ENCODE results near the gene SEC31B.

The SEC31B gene

GRCh38 chr10:100554902-100555301 is 35.2 kb upstream of the SEC31B start:
- H3K9ac ChIP-seq (ENCODE audit: low read length) = no peak overlapping the region
- H4K20me1 ChIP-seq (ENCODE audit: low read depth, low read length) = no peaks in the 10 kb centered on the region
- no peak overlapping the region for H2AFZ ChIP-seq (ENCODE audit: low read depth, low read length, severe bottlenecking)
- TF ChIP-seq CTCF (IDR thresholded peaks at IDR 0.05; ENCODE audit: insufficient read depth, low read length, poor library complexity, severe bottlenecking) (no peak), EZH2phosphoT487 (conservative IDR thresholded peaks at IDR 0.05; ENCODE audit: low read length) (no peak)
- H3F3A ChIP-seq (ENCODE audit: insufficient read depth) = no peaks in the 10 kb centered on the region
- H3K36me3 ChIP-seq (ENCODE audit: low read length) = no peaks in the 10 kb centered on the region
- no peak overlapping the region for H3K4me2 ChIP-seq (ENCODE audit: low read depth, low read length, poor library complexity, severe bottlenecking)
- no peak overlapping the region for H3K4me3 ChIP-seq (ENCODE audit: insufficient read depth, low read length, poor library complexity, severe bottlenecking)
- H3K9me3 ChIP-seq (ENCODE audit: insufficient read depth, low read length) = no peaks in the 10 kb centered on the region
- H3K79me2 ChIP-seq (ENCODE audit: insufficient read depth, low read length) = no peaks in the 10 kb centered on the region
- H3K27ac ChIP-seq (ENCODE audit: low read depth, low read length) = no peak overlapping the region
- H3K9me2 ChIP-seq (replicated peaks; ENCODE audit: insufficient read depth, low read length) = no peaks in the 10 kb centered on the region
- no peaks in the 10 kb centered on the region for H3K27me3 ChIP-seq (ENCODE audit: low read length)

DNA sequence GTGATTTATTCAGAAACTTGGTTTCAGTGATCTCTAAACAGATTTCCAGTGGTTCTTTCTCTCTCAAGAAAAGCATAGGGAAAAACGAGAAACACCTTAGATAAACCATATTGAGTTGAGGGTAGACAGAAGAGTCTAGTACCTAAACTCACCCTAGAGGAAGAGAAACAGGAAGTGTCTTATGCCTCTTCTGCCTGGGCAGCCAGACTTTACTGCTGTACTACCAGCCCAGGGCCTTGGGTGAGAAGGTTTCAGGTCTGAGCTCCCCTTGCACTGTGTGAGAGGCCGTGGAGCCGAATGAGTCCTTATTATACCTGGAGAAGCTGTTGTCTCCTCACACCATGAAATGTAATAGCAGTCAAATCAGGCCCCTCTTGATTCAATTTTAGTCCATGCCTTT is 34.3 kb upstream of the SEC31B start:
- Histone ChIP-seq H3K9ac (ENCODE audit: low read length) (no peak overlapping the region), H3K9me3 (ENCODE audit: insufficient read depth, low read length) (no peaks in the 10 kb centered on the region), H2AFZ (ENCODE audit: low read depth, low read length, severe bottlenecking) (no peak overlapping the region), H3K27me3 (ENCODE audit: low read length) (no peaks in the 10 kb centered on the region), H3K4me3 (ENCODE audit: insufficient read depth, low read length, poor library complexity, severe bottlenecking) (no peak overlapping the region), H3K4me2 (ENCODE audit: low read depth, low read length, poor library complexity, severe bottlenecking) (no peak overlapping the region), H3K36me3 (ENCODE audit: low read length) (no peaks in the 10 kb centered on the region), H4K20me1 (ENCODE audit: low read depth, low read length) (no peaks in the 10 kb centered on the region), H3F3A (ENCODE audit: insufficient read depth) (no peaks in the 10 kb centered on the region), H3K9me2 (replicated peaks; ENCODE audit: insufficient read depth, low read length) (no peaks in the 10 kb centered on the region), H3K27ac (ENCODE audit: low read depth, low read length) (no peak overlapping the region), H3K79me2 (ENCODE audit: insufficient read depth, low read length) (no peaks in the 10 kb centered on the region)
- TF ChIP-seq EZH2phosphoT487 (conservative IDR thresholded peaks at IDR 0.05; ENCODE audit: low read length) = no peak

GRCh38 chr10:100551738-100552137 is 32.1 kb upstream of the SEC31B start:
- Histone ChIP-seq H4K20me1 (ENCODE audit: low read depth, low read length) (no peaks in the 10 kb centered on the region), H3K27ac (ENCODE audit: low read depth, low read length) (no peak overlapping the region), H3F3A (ENCODE audit: insufficient read depth) (no peaks in the 10 kb centered on the region), H3K36me3 (ENCODE audit: low read length) (peaks cover 4% of the 10 kb centered on the region; the same call in 1 of the 2 replicates), H3K27me3 (ENCODE audit: low read length) (no peaks in the 10 kb centered on the region), H3K4me2 (ENCODE audit: low read depth, low read length, poor library complexity, severe bottlenecking) (no peak overlapping the region), H3K9ac (ENCODE audit: low read length) (no peak overlapping the region), H3K79me2 (ENCODE audit: insufficient read depth, low read length) (no peaks in the 10 kb centered on the region), H2AFZ (ENCODE audit: low read depth, low read length, severe bottlenecking) (no peak overlapping the region), H3K4me3 (ENCODE audit: insufficient read depth, low read length, poor library complexity, severe bottlenecking) (no peak overlapping the region), H3K9me3 (ENCODE audit: insufficient read depth, low read length) (no peaks in the 10 kb centered on the region), H3K9me2 (replicated peaks; ENCODE audit: insufficient read depth, low read length) (no peaks in the 10 kb centered on the region)
- TF ChIP-seq EZH2phosphoT487 (conservative IDR thresholded peaks at IDR 0.05; ENCODE audit: low read length) (no peak), CTCF (IDR thresholded peaks at IDR 0.05; ENCODE audit: insufficient read depth, low read length, poor library complexity, severe bottlenecking) (no peak)

- no peaks in the 10 kb centered on the region for H4K20me1 ChIP-seq (ENCODE audit: low read depth, low read length)
- no peak overlapping the region for H3K4me2 ChIP-seq (ENCODE audit: low read depth, low read length, poor library complexity, severe bottlenecking)
- H3K36me3 ChIP-seq (ENCODE audit: low read length) = peaks cover 4% of the 10 kb centered on the region; the same call in 1 of the 2 replicates
These were observed 31.5 kb upstream of the SEC31B start for GRCh38 chr10:100551196-100551595.

More at GRCh38 chr10:100551196-100551595, 31.5 kb upstream of the SEC31B start:
- H3K27ac ChIP-seq (ENCODE audit: low read depth, low read length) = no peak overlapping the region
- no peak for TF ChIP-seq EZH2phosphoT487 (conservative IDR thresholded peaks at IDR 0.05; ENCODE audit: low read length)
- no peak for TF ChIP-seq CTCF (IDR thresholded peaks at IDR 0.05; ENCODE audit: insufficient read depth, low read length, poor library complexity, severe bottlenecking)
- H3K79me2 ChIP-seq (ENCODE audit: insufficient read depth, low read length) = no peaks in the 10 kb centered on the region
- H3K9me2 ChIP-seq (replicated peaks; ENCODE audit: insufficient read depth, low read length) = no peaks in the 10 kb centered on the region
- H3K9me3 ChIP-seq (ENCODE audit: insufficient read depth, low read length) = no peaks in the 10 kb centered on the region
- H3K9ac ChIP-seq (ENCODE audit: low read length) = no peak overlapping the region
- no peaks in the 10 kb centered on the region for H3K27me3 ChIP-seq (ENCODE audit: low read length)
- no peaks in the 10 kb centered on the region for H3F3A ChIP-seq (ENCODE audit: insufficient read depth)
- no peak overlapping the region for H2AFZ ChIP-seq (ENCODE audit: low read depth, low read length, severe bottlenecking)
- H3K4me3 ChIP-seq (ENCODE audit: insufficient read depth, low read length, poor library complexity, severe bottlenecking) = no peak overlapping the region
